ENCODE data around the gene OTUD7B.

OTUD7B gene

GRCh38 chr1:149928401-149928724, 82.2 kb downstream of the OTUD7B start:
- TF ChIP-seq, protein P1, sequence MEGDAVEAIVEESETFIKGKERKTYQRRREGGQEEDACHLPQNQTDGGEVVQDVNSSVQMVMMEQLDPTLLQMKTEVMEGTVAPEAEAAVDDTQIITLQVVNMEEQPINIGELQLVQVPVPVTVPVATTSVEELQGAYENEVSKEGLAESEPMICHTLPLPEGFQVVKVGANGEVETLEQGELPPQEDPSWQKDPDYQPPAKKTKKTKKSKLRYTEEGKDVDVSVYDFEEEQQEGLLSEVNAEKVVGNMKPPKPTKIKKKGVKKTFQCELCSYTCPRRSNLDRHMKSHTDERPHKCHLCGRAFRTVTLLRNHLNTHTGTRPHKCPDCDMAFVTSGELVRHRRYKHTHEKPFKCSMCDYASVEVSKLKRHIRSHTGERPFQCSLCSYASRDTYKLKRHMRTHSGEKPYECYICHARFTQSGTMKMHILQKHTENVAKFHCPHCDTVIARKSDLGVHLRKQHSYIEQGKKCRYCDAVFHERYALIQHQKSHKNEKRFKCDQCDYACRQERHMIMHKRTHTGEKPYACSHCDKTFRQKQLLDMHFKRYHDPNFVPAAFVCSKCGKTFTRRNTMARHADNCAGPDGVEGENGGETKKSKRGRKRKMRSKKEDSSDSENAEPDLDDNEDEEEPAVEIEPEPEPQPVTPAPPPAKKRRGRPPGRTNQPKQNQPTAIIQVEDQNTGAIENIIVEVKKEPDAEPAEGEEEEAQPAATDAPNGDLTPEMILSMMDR (IDR thresholded peaks at IDR 0.05; ENCODE audit: low read depth, low read length, missing control alignments) = no peak
- peak overlapping the region; percentile 97 for H3K4me3 ChIP-seq (ENCODE audit: low read depth, low read length)
- in situ Hi-C loops (cut with HindIII; ENCODE audit: low sequenced_read_pairs) = no loop called here
- no peak for DNase-seq (ENCODE audit: low read depth)

DNA sequence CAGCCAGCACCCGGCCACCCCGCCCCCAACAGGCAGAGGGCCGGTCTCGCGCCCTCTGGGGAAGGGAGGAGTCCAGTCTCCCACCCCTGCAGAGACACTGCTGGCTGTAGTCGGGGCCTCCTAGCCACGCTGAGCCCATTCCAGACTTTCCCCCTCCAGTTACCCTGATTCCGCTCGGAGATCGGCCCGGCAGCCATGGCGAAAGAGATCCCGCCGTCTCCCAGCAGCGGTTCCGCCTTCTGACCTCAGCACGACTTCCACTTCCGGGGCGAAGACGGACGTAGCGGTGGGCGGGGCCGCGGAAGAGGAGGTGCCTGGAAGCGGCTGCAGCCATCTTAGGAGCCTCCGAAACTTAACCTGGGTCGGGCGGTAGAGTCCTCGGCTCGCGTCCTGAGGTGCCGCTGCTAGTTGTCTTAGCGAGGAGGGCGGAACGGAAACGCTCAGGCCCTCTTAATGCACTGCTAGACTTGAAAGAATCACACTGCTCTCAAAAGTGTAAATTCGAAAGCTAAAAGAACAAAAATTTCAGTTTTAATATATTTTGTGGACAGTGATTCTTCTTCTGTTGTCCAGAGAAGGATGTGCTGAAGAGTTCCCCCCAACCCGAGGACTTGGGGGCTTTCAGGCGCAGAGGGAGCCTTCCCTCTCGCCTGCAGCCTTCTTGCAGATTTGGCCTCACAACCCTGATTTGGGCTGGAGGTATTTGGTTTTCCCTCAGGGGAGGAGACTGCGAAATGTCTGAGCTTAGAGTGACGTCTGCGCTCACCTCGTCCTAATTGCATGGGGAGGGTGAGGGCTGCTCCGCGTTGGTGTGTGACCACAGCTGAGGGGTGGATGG, 82.7 kb downstream of the OTUD7B start, which contains the start of gene SF3B4:
TSS of gene SF3B4 (minus strand) at position 241 of the 838 bp plus-strand sequence. CDS start at position 197, 44 bp downstream.
- TF ChIP-seq, protein P1 (IDR thresholded peaks at IDR 0.05; ENCODE audit: low read depth, low read length, missing control alignments) = peak; percentile 5
- DNase-seq (ENCODE audit: low read depth) = peak; percentile 80
- H3K4me3 ChIP-seq (ENCODE audit: low read depth, low read length) = peak within 1 kb of the TSS; percentile 97
- in situ Hi-C loops (cut with HindIII; ENCODE audit: low sequenced_read_pairs) = no loop called here

DNA sequence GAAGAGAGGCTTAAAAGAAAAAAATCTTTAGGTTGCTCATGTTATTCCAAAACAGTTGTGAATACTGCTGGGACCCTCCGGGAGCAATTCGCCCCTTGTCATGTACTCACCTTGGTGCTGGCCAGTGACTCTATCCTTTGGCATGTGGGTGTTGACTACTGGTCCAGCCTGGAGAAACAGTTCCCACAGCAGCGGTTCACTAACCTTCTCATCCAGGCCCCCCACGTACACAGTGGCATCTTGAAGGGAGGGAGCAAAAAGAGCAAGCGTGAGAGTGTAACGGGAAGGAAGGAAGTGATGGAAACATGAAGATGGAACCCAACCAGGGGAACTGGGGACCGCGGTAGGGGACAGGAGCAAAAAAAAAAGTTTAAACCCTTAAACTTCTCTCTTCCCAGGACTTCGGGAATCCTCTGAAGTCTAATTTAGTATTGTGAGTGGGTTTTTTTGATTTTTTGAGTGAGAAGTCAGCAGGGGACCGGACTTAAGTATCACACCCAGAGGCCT, 83.4 kb downstream of the OTUD7B start:
- in situ Hi-C loops (cut with HindIII; ENCODE audit: low sequenced_read_pairs) = no loop called here
- TF ChIP-seq, protein P1 (IDR thresholded peaks at IDR 0.05; ENCODE audit: low read depth, low read length, missing control alignments) = no peak
- no peak for DNase-seq (ENCODE audit: low read depth)
- peak overlapping the region; percentile 97 for H3K4me3 ChIP-seq (ENCODE audit: low read depth, low read length)

DNA sequence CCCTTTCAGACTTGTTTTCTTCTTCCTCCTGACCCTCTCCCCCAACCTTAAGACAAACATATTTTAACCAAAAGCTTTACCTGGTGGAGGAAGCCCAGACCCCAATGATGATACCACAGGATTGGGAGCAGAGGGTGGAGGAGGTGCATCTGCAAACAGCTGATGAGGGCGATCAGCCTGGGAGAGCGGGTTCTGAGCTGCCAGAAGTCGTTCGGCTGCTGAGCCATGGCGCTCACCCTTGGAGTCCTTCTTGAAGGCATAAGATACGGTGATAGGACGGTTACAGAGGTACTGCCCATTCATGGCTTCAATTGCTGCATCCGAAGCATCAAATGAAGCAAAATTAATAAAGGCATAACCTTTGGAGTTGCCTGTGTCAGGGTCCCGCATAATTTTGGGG, 84.2 kb downstream of the OTUD7B start:
- TF ChIP-seq, protein P1 (IDR thresholded peaks at IDR 0.05; ENCODE audit: low read depth, low read length, missing control alignments) = no peak
- in situ Hi-C loops (cut with HindIII; ENCODE audit: low sequenced_read_pairs) = no loop called here
- DNase-seq (ENCODE audit: low read depth) = no peak
- peak overlapping the region; percentile 97 for H3K4me3 ChIP-seq (ENCODE audit: low read depth, low read length)

DNA sequence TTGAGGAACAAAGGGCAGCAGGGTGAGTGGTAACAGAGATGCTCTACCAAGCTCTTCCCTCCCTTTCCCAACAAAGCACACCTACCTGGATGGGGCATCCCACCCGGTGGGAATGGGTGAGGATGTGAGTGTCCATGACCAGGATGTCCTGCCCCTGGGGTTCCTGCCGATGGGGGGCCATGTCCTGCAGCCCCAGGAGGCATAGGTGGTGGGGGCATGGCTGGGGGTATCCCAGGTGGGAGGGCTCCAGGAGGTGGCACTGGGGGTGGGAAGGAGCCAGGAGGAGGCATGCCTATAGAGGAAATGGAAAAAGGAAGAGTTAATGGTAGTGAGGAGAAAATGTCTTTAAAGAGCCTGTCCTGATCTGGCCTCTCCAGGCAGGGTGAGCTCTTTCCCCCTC, 84.8 kb downstream of the OTUD7B start:
- no peak overlapping the region for H3K4me3 ChIP-seq (ENCODE audit: low read depth, low read length)
- DNase-seq (ENCODE audit: low read depth) = no peak
- TF ChIP-seq, protein P1 (IDR thresholded peaks at IDR 0.05; ENCODE audit: low read depth, low read length, missing control alignments) = no peak
- in situ Hi-C loops (cut with HindIII; ENCODE audit: low sequenced_read_pairs) = no loop called here

GRCh38 chr1:149925345-149925744, 85.2 kb downstream of the OTUD7B start:
- H3K4me3 ChIP-seq (ENCODE audit: low read depth, low read length) = no peak overlapping the region
- TF ChIP-seq, protein P1 (IDR thresholded peaks at IDR 0.05; ENCODE audit: low read depth, low read length, missing control alignments) = no peak
- no peak for DNase-seq (ENCODE audit: low read depth)
- in situ Hi-C loops (cut with HindIII; ENCODE audit: low sequenced_read_pairs) = no loop called here

Data from astrocyte of the cerebellum (primary cell).